Measurements from ENCODE around the gene EBLN1.

The EBLN1 gene

DNA sequence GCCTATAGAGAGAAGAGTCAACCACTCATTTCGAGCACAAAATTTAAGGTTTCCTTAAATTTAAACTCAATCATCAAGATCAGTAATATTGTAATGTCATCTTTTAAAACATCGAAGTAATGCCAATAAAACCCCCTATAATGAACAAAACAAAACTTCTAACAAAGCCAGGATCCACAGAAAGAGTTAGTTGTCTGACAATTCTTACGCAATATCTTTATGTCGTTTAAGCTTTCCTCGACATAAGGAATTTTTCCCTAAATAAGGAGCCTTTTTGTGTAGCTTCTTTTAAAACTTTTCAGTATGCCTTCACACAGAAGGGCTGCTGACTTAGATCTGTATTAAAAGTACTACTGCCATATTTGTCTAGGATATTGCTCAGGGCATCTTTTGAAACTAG lies 7.5 kb downstream of the EBLN1 start:
- TF ChIP-seq SIN3A (IDR thresholded peaks at IDR 0.05; ENCODE audit: borderline replicate concordance, insufficient read depth, low read length), result no peak
- TF ChIP-seq TAF1 (IDR thresholded peaks at IDR 0.05; ENCODE audit: borderline replicate concordance, insufficient read depth, low read length), result no peak
- TF ChIP-seq FOXP2 (optimal IDR thresholded peaks at IDR 0.05; ENCODE audit: borderline replicate concordance, extremely low read depth, extremely low read length, insufficient read depth), result no peak
- TF ChIP-seq POLR2AphosphoS5 (IDR thresholded peaks at IDR 0.05; ENCODE audit: low read depth, low read length), result no peak
- TF ChIP-seq, protein P1, sequence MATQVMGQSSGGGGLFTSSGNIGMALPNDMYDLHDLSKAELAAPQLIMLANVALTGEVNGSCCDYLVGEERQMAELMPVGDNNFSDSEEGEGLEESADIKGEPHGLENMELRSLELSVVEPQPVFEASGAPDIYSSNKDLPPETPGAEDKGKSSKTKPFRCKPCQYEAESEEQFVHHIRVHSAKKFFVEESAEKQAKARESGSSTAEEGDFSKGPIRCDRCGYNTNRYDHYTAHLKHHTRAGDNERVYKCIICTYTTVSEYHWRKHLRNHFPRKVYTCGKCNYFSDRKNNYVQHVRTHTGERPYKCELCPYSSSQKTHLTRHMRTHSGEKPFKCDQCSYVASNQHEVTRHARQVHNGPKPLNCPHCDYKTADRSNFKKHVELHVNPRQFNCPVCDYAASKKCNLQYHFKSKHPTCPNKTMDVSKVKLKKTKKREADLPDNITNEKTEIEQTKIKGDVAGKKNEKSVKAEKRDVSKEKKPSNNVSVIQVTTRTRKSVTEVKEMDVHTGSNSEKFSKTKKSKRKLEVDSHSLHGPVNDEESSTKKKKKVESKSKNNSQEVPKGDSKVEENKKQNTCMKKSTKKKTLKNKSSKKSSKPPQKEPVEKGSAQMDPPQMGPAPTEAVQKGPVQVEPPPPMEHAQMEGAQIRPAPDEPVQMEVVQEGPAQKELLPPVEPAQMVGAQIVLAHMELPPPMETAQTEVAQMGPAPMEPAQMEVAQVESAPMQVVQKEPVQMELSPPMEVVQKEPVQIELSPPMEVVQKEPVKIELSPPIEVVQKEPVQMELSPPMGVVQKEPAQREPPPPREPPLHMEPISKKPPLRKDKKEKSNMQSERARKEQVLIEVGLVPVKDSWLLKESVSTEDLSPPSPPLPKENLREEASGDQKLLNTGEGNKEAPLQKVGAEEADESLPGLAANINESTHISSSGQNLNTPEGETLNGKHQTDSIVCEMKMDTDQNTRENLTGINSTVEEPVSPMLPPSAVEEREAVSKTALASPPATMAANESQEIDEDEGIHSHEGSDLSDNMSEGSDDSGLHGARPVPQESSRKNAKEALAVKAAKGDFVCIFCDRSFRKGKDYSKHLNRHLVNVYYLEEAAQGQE (IDR thresholded peaks at IDR 0.05; ENCODE audit: insufficient read depth in 1 of 2, low read depth in 2 of 2, low read length in 2 of 2), result no peak

- TF ChIP-seq, protein P1 (IDR thresholded peaks at IDR 0.05; ENCODE audit: insufficient read depth in 1 of 2, low read depth in 2 of 2, low read length in 2 of 2), result no peak
Observed at GRCh38 chr10:22193945-22194344, 23.9 kb downstream of the EBLN1 start.

GRCh38 chr10:22185586-22185985 lies 32.2 kb downstream of the EBLN1 start:
- TF ChIP-seq POLR2AphosphoS5 (IDR thresholded peaks at IDR 0.05; ENCODE audit: low read depth, low read length) (no peak), FOXP2 (optimal IDR thresholded peaks at IDR 0.05; ENCODE audit: borderline replicate concordance, extremely low read depth, extremely low read length, insufficient read depth) (no peak), SIN3A (IDR thresholded peaks at IDR 0.05; ENCODE audit: borderline replicate concordance, insufficient read depth, low read length) (no peak)

- TF ChIP-seq SIN3A (IDR thresholded peaks at IDR 0.05; ENCODE audit: borderline replicate concordance, insufficient read depth, low read length) (no peak), TAF1 (IDR thresholded peaks at IDR 0.05; ENCODE audit: borderline replicate concordance, insufficient read depth, low read length) (no peak), FOXP2 (optimal IDR thresholded peaks at IDR 0.05; ENCODE audit: borderline replicate concordance, extremely low read depth, extremely low read length, insufficient read depth) (no peak), POLR2AphosphoS5 (IDR thresholded peaks at IDR 0.05; ENCODE audit: low read depth, low read length) (no peak)
- TF ChIP-seq, protein P1 (IDR thresholded peaks at IDR 0.05; ENCODE audit: insufficient read depth in 1 of 2, low read depth in 2 of 2, low read length in 2 of 2), result no peak
Observed at GRCh38 chr10:22183771-22184461, 33.9 kb downstream of the EBLN1 start.

- TF ChIP-seq FOXP2 (optimal IDR thresholded peaks at IDR 0.05; ENCODE audit: borderline replicate concordance, extremely low read depth, extremely low read length, insufficient read depth) (no peak), POLR2AphosphoS5 (IDR thresholded peaks at IDR 0.05; ENCODE audit: low read depth, low read length) (no peak), TAF1 (IDR thresholded peaks at IDR 0.05; ENCODE audit: borderline replicate concordance, insufficient read depth, low read length) (no peak), SIN3A (IDR thresholded peaks at IDR 0.05; ENCODE audit: borderline replicate concordance, insufficient read depth, low read length) (no peak)
- TF ChIP-seq, protein P1 (IDR thresholded peaks at IDR 0.05; ENCODE audit: insufficient read depth in 1 of 2, low read depth in 2 of 2, low read length in 2 of 2), result no peak
Observed at GRCh38 chr10:22180724-22181123, 37.1 kb downstream of the EBLN1 start.

Measured in PFSK-1 (cell line).